Activated CD8-positive, alpha-beta T cell treated with anti-CD3 and anti-CD28 coated beads, Interleukin-2, amount 10 ng/mL, durations not matched to agents 7 days and 5 days (primary cell): ENCODE measurements around the gene GYPC. TPM values are rescaled to one million over a fixed set of nuclear protein-coding genes. Genes with fewer than 3 reads are reported as not detected.
"Not testable (repeated sequence)": the region's sequence is repeated elsewhere in the genome, so short reads cannot be mapped to it uniquely, and the experiment has no call there.

Experiments used
- ATAC-seq: fragments of 150-1000 bp; cut with Tn5 transposase; one replicate; pipeline ENCODE4 v1.10.0; 2021; ENCODE audit warnings: moderate library complexity
- CTCF ChIA-PET: fragments of 350-600 bp; sonication (Branson Sonifier 250); formaldehyde crosslinking; loops from one replicate; lab custom pipeline; 2021; ENCODE audit warnings: antibody characterized with exemption; lab: Charles Lee
- POLR2A ChIA-PET: fragments of 350-600 bp; sonication (Branson Sonifier 250); formaldehyde crosslinking; loops from one replicate; lab custom pipeline; 2021; ENCODE audit warnings: antibody characterized with exemption; lab: Charles Lee
- DNase-seq: peaks from one replicate; pipeline ENCODE4 v3.0.0-alpha.2; 2020
- H3K27ac Mint-ChIP-seq: one replicate; pipeline ENCODE4 v1.8.0; 2021; ENCODE audit warnings: mild to moderate bottlenecking, mixed read lengths
- H3K27me3 Mint-ChIP-seq: one replicate; pipeline ENCODE4 v1.8.0; 2021; ENCODE audit warnings: low read depth, mixed read lengths
- H3K36me3 Mint-ChIP-seq: one replicate; pipeline ENCODE4 v1.8.0; 2021; ENCODE audit warnings: low read depth, mixed read lengths
- H3K4me1 Mint-ChIP-seq: one replicate; pipeline ENCODE4 v1.8.0; 2021; ENCODE audit warnings: low read depth, mixed read lengths
- H3K4me3 Mint-ChIP-seq: one replicate; pipeline ENCODE4 v1.8.0; 2021; ENCODE audit warnings: mild to moderate bottlenecking, mixed read lengths
- H3K9me3 Mint-ChIP-seq: one replicate; pipeline ENCODE4 v1.8.0; 2022; ENCODE audit warnings: mixed read lengths; ENCODE audit not compliant: insufficient read depth
- total RNA-seq, 2 experiments: library from RNA; stranded (reverse); gene quantifications; one replicate each; pipeline ENCODE4 v1.2.3, GENCODE V29; 2021

Gene GYPC
- total RNA-seq, 2 experiments from 2014 or later: 163 to 168 TPM

DNA sequence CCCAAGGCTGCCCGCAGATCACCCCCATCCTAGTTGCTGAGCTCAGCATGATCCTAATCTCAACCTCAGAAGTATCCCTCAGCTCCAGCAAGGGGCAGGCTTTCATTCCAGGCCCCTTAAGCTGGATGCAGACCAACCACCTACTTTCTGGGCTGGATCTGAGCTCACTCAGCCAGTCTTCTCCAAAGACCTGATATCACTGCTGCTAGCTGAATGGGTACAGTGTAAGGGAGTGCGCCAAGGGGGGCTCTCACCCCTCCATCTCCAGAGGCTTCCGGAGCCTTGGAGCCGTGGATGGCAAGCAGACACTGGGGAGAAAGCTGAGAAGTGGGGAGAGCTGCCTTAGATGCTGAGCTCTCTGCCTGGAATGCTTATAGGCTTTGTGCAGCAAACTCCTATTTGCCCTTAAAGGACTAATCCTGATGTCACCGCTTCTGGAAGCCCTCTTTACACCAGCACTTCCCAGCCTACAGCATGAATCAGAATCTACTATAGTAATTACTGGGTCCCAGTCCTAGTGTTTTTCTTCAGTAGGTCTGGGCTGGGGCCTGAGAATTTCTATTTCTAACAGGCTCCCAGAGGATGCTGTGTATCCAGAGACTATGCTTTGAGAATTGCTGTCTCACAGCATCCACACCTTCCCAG, 31.0 kb downstream of the GYPC start:
- POLR2A ChIA-PET: interaction anchor here (1.0 kb wide), 1 partner anchor 14 kb away, joined by 3 read pairs; no protein-coding TSS in a partner anchor
- peaks cover 5% of the 10 kb centered on the region for H3K9me3 Mint-ChIP-seq
- DNase-seq: no peak
- peaks cover 90% of the 10 kb centered on the region for H3K36me3 Mint-ChIP-seq
- CTCF ChIA-PET: interaction anchor here (0.9 kb wide), 1 partner anchor 90 kb away, joined by 5 read pairs; no protein-coding TSS in a partner anchor
- no peaks in the 10 kb centered on the region for H3K27me3 Mint-ChIP-seq
- H3K4me1 Mint-ChIP-seq: peaks cover 23% of the 10 kb centered on the region
- H3K27ac Mint-ChIP-seq: peak overlapping the region; percentile 52
- no peak for ATAC-seq
- H3K4me3 Mint-ChIP-seq: no peak overlapping the region

DNA sequence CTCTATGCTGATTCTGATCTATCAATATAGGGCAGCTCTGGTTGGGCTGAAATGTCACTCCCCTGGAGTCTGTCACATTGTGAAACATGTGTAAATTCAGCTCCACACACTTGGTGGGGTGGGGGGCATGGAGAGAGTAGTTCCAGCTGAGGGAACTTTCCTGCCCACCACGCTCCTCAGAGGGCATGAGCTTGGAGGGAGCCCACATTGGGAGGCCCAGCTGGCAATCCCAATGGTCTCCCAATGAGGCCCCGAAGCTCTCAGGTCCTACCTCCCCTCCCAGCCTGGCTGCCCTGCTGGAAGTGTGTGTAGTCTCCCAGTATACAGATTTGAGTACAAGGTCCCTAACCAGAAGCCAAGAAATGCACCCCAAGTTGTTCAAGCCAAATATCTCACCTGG, 31.5 kb downstream of the GYPC start:
- ATAC-seq (no peak), DNase-seq (no peak)
- H3K27me3 Mint-ChIP-seq: no peaks in the 10 kb centered on the region
- no peak overlapping the region for H3K4me3 Mint-ChIP-seq
- H3K4me1 Mint-ChIP-seq: peaks cover 23% of the 10 kb centered on the region
- H3K27ac Mint-ChIP-seq: peak overlapping the region; percentile 34
- ChIA-PET POLR2A (interaction anchor here (1.0 kb wide), 1 partner anchor 14 kb away, joined by 3 read pairs; no protein-coding TSS in a partner anchor), CTCF (interaction anchor here (0.9 kb wide), 1 partner anchor 89 kb away, joined by 5 read pairs; no protein-coding TSS in a partner anchor)
- H3K36me3 Mint-ChIP-seq: peaks cover 92% of the 10 kb centered on the region
- H3K9me3 Mint-ChIP-seq: peaks cover 5% of the 10 kb centered on the region

DNA sequence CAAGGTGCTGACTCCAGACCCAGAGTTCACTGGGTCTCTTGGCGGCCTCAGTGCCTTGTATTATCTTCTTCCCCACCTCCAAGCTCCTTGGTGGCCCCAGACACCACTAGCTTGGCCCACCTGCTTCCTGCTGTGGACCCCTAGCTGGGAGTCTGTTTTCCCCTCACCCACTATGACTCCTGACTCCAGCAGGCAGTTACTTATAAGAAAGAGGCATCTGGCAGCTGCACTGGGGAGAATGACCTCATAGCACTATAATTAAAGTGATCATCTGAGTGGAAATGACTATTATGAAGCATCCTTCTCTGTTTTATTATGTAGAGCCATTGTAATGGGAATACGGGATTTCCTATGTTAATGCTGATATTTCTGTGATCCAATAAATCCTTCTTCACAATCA, 32.6 kb downstream of the GYPC start:
- H3K4me1 Mint-ChIP-seq: peaks cover 23% of the 10 kb centered on the region
- peaks cover 93% of the 10 kb centered on the region for H3K36me3 Mint-ChIP-seq
- H3K27ac Mint-ChIP-seq, DNase-seq, POLR2A ChIA-PET, ATAC-seq, H3K4me3 Mint-ChIP-seq, H3K27me3 Mint-ChIP-seq, H3K9me3 Mint-ChIP-seq: not testable (repeated sequence)
- CTCF ChIA-PET: interaction anchor here (1.5 kb wide), 1 partner anchor 161 kb away, joined by 3 read pairs; no protein-coding TSS in a partner anchor

DNA sequence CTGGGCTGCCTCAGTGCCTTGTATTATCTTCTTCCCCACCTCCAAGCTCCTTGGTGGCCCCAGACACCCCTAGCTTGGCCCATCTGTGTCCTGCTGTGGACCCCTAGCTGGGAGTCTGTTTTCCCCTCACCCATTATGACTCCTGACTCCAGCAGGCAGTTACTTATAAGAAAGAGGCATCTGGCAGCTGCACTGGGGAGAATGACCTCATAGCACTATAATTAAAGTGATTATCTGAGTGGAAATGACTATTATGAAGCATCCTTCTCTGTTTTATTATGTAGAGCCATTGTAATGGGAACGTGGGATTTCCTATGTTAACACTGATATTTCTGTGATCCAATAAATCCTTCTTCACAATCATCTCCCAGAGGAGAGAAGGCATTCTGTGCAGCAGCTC, 36.3 kb downstream of the GYPC start:
- CTCF ChIA-PET, H3K4me1 Mint-ChIP-seq, ATAC-seq, H3K27ac Mint-ChIP-seq, H3K4me3 Mint-ChIP-seq, DNase-seq, H3K27me3 Mint-ChIP-seq, H3K9me3 Mint-ChIP-seq, POLR2A ChIA-PET: not testable (repeated sequence)
- H3K36me3 Mint-ChIP-seq: peaks cover 93% of the 10 kb centered on the region

DNA sequence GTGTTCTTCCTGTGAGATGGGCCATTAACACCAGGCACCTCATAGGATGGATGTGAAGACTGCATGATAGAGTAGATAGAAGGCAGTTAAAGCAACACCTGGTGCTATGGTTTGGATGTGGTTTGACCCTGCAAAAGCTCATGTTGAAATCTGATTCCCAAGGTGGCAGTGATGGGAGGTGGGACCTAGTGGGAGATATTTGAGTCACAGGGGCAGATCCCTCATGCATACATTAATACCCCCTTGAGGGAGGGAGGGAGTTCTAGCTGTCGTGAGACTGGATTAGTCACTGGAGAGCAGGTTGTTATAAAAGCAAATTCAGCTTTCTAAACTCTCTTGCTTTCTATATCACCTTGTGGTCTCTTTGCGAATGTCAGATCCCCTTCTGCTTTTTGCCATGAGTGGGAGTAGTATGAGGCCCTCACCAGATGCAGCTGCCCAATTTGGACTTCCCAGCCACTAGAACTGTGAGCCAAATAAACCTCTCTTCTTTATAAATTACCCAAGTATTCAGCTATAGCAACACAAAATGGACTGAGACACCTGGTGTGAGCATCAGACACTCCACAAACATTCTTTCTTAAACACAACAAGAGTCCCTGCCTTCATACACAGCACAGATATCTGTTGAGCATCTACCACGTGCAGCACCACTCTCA, 37.1 kb downstream of the GYPC start:
- DNase-seq, H3K4me1 Mint-ChIP-seq, H3K4me3 Mint-ChIP-seq, H3K27ac Mint-ChIP-seq, POLR2A ChIA-PET, H3K27me3 Mint-ChIP-seq, H3K9me3 Mint-ChIP-seq, ATAC-seq, CTCF ChIA-PET: not testable (repeated sequence)
- H3K36me3 Mint-ChIP-seq: peaks cover 91% of the 10 kb centered on the region

DNA sequence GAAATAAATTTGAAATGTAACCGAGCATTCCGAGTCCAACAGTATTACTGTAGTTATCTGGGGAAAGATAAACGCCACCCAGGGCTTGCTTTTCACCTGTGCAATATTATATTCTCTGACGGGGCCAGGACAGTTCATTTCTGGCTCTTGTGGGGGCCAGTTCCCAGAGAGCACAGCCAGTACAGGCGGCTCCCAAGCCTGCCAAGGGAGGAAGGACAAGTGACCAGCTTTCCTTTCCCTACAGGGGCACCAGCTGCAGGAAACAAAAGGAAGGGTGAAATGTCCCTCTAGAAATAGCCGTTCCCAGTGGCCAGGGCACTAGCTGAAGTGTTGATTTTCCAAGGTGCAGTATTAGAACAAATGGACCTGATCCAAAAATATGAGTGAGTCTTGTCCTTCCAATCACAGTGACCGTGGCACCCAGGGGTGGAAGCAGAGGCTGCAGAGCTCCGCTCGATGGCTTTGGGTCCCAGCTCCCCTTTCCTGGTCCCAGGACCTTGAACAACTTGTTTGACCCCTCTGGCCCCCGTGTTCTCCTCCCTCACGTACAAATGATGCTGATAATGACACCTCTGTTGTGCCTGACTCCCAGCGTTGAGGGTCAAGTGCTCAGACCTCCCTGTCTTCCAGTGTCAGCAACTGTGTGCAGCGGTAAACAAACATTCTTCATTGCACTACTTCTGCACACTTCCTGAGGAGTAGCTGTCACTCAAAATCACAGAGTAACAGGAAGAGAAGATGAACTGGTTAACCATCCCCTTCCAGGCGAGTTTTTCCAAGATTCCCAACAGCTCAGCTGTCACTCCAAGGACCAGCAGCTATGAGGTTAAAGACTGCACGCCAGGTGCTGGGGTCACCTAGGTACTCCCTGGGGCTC, 40.9 kb downstream of the GYPC start:
- Mint-ChIP-seq H3K4me1 (no peaks in the 10 kb centered on the region), H3K9me3 (no peaks in the 10 kb centered on the region), H3K36me3 (peaks cover 76% of the 10 kb centered on the region), H3K27me3 (no peaks in the 10 kb centered on the region), H3K27ac (no peak overlapping the region), H3K4me3 (no peak overlapping the region)
- ATAC-seq: no peak
- CTCF ChIA-PET: no interaction called here
- no peak for DNase-seq
- POLR2A ChIA-PET: interaction anchor here (0.6 kb wide), 1 partner anchor 32 kb away, joined by 3 read pairs; no protein-coding TSS in a partner anchor

DNA sequence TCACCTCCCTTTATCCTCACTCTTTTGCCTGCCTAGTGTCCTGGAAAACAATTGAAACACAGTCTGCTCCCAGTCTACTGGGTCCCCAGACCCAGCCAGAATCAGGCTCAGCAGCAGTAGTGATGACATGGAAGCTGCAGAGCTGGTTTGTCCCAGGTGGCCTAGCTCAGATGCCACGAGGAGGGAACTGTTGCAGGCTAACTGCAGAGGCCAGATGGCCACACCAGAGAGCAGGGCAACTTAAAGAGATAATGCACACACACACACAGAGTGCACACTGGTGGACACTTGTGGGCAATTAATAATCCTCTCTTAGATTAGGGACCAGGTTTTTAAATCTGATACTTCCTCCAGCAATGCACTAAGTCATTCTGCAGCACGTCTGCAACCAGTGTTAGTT, 42.4 kb downstream of the GYPC start:
- peaks cover 61% of the 10 kb centered on the region for H3K36me3 Mint-ChIP-seq
- DNase-seq (no peak), ATAC-seq (no peak)
- no peaks in the 10 kb centered on the region for H3K4me1 Mint-ChIP-seq
- CTCF ChIA-PET: no interaction called here
- no peak overlapping the region for H3K27ac Mint-ChIP-seq
- POLR2A ChIA-PET: no interaction called here
- no peaks in the 10 kb centered on the region for H3K27me3 Mint-ChIP-seq
- H3K4me3 Mint-ChIP-seq: no peak overlapping the region
- H3K9me3 Mint-ChIP-seq: no peaks in the 10 kb centered on the region

DNA sequence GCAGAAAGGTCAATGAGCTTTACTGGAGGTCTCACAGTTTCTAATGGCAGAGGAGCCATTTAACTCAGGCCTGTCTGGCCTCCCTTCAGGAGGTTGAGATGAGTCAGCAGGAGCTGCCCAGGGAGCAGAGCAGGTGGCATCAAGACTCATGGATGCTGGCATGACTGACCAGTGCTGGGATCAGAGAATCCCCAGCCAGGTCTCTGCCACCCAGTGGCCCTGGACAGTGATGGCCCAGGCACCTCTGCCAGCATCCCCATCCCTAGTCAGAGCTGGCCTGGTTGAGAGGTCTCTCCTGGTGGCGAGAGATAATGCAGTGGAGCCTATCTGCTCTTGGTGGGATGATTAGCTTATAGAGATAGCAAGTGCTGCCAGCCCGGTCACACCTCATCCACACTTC, 43.1 kb downstream of the GYPC start:
- ChIA-PET CTCF (interaction anchor here (0.8 to 1.2 kb wide), 3 partner anchors 20 to 171 kb away, joined by 3 to 7 read pairs (median 3); no protein-coding TSS in a partner anchor), POLR2A (interaction anchor here (1.4 kb wide), 1 partner anchor 78 kb away, joined by 3 read pairs; no protein-coding TSS in a partner anchor)
- no peak overlapping the region for H3K4me3 Mint-ChIP-seq
- peaks cover 55% of the 10 kb centered on the region for H3K36me3 Mint-ChIP-seq
- H3K9me3 Mint-ChIP-seq: no peaks in the 10 kb centered on the region
- no peak for DNase-seq
- no peaks in the 10 kb centered on the region for H3K27me3 Mint-ChIP-seq
- H3K4me1 Mint-ChIP-seq: no peaks in the 10 kb centered on the region
- H3K27ac Mint-ChIP-seq: no peak overlapping the region
- ATAC-seq: no peak

DNA sequence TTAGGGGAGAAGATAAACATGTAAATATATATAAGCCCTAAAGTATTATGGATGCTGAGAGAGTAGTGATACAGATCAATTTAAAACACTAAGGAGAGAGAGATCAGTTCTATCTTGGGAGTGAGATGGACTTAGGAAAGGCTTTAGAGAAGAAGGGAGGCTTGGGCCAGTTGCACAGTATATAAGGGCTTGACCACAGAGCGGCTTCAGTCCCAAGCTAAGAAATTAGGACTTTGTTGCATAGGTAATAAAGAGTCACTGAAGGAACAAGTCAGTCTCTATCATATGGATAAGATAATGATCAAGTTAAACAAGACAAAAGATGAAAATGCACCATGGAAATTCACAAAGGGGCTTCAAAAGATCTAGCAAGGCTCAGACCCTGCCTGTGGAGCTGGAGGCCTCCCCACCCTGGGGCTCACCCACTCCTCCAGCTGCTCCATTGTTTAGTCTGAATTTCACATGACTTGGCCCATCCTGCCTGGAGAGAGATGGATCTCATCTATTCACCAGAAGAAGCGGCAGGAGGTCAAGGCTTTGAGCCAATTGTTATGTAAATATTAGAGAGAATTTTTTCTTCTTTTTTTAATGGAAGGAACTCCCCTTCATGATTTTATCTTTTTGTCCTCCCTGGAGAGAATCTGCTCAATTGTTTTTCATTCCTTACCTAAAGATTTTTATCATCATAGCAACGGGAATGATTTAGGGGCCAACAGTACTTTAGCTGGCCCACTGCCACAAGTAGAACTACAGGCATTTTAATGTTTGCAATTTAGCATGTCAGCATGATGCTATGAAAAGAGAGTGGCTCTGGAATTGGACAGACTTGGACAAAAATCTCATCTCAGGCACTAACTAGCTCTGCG, 44.0 kb downstream of the GYPC start:
- Mint-ChIP-seq H3K4me1 (no peaks in the 10 kb centered on the region), H3K36me3 (peaks cover 49% of the 10 kb centered on the region), H3K27ac (peak overlapping the region; percentile 64), H3K4me3 (no peak overlapping the region), H3K9me3 (no peaks in the 10 kb centered on the region), H3K27me3 (no peaks in the 10 kb centered on the region)
- CTCF ChIA-PET: interaction anchor here (0.9 to 1.4 kb wide), 3 partner anchors 19 to 172 kb away, joined by 3 to 7 read pairs (median 6); no protein-coding TSS in a partner anchor
- DNase-seq (no peak), ATAC-seq (no peak)
- POLR2A ChIA-PET: interaction anchor here (1.4 kb wide), 1 partner anchor 77 kb away, joined by 3 read pairs; no protein-coding TSS in a partner anchor

DNA sequence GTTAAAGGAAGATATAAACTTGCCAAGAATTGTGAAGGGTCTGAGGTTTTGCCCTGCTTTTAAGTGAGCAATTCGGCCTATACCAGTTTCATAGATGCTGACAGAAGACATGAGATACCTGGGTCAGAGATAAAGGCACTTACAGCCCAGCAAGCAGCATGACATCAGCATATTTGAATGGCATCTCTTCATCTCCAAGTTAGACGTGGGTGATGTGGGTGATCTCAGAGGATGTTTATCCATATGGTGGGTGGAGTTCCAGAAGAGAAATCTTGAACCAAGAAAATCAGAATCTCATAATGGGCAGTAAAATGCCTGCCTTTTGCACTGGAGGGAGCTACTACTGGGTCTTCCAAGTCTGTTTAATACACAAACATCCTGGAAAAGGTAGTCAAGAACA, 44.7 kb downstream of the GYPC start:
- H3K36me3 Mint-ChIP-seq: peaks cover 43% of the 10 kb centered on the region
- no peaks in the 10 kb centered on the region for H3K27me3 Mint-ChIP-seq
- CTCF ChIA-PET: interaction anchor here (1.0 to 1.4 kb wide), 3 partner anchors 36 to 173 kb away, joined by 3 to 6 read pairs (median 4); no protein-coding TSS in a partner anchor
- POLR2A ChIA-PET: interaction anchor here (1.0 kb wide), 1 partner anchor 13 kb away, joined by 3 read pairs; no protein-coding TSS in a partner anchor
- H3K9me3 Mint-ChIP-seq: no peaks in the 10 kb centered on the region
- peak overlapping the region; percentile 4 for H3K27ac Mint-ChIP-seq
- no peak for ATAC-seq
- H3K4me3 Mint-ChIP-seq: no peak overlapping the region
- no peaks in the 10 kb centered on the region for H3K4me1 Mint-ChIP-seq
- DNase-seq: no peak
